Body of pancreas (tissue), 4 donors: ENCODE data around the gene GCH1. TPM values are rescaled to one million over a fixed set of nuclear protein-coding genes. Genes with fewer than 3 reads are reported as not detected.
A peak's percentile ranks its signal among the peaks of the same experiment; 100 is the strongest.

Experiments used
- ATAC-seq: fragments of 150-250 bp; one replicate; pipeline ENCODE4 v1.9.1; 2016
- DNase-seq, 4 donors: peaks; one replicate each; pipeline ENCODE4 v3.0.0-alpha.2; 2019
- H3K27ac ChIP-seq, 4 donors: fragments of 200-600 bp; sonication (generic); 1 replicate in 3 of 4; 2 replicates in 1 of 4; pipeline versions ENCODE4 v1.5.1 to v1.6.1; 2016 to 2019; ENCODE audit warnings: mild to moderate bottlenecking in 1 of 4, mixed read lengths in 1 of 4, moderate library complexity in 1 of 4
- H3K27me3 ChIP-seq, 2 donors: fragments of 200-600 bp; sonication (generic); one replicate each; pipeline ENCODE4 v1.6.0; 2016; ENCODE audit warnings: mild to moderate bottlenecking in 1 of 2
- H3K36me3 ChIP-seq, 2 donors: fragments of 200-600 bp; sonication (generic); replicated peaks in 1 of 2; 2 replicates each; pipeline ENCODE4 v1.5.1; 2016; ENCODE audit warnings: low read depth in 2 of 2; ENCODE audit not compliant: insufficient read depth in 1 of 2
- H3K4me1 ChIP-seq: fragments of 200-600 bp; sonication (generic); one replicate; pipeline ENCODE4 v1.6.0; 2016
- H3K4me3 ChIP-seq, 2 donors: fragments of 200-600 bp; sonication (generic); 1 replicate in 1 of 2; 2 replicates in 1 of 2; pipeline ENCODE4 v1.5.1; 2016 to 2019
- H3K9me3 ChIP-seq, 3 donors: fragments of 200-600 bp; sonication (generic); 1 replicate in 2 of 3; 2 replicates in 1 of 3; pipeline ENCODE4 v1.5.1; 2016
- POLR2A ChIP-seq, 3 donors: fragments of 450-650 bp; IDR thresholded peaks; one replicate each; pipeline ENCODE4 v1.6.1; 2016; ENCODE audit warnings: antibody characterized with exemption in 3 of 3, mild to moderate bottlenecking in 2 of 3
- WGBS, 2 donors: methylation state at CpG; one replicate each; pipeline ENCODE4 v1.1.5; 2017; 5-methylcytosine and 5-hydroxymethylcytosine counted together
- intact Hi-C: fragments of 100-400 bp; cut with DNase I; formaldehyde crosslinking; loops from one replicate; pipeline ENCODE4 v1.15.1; 2023
- total RNA-seq, 2 donors: library from RNA; depleted of rRNA; stranded (reverse); fragments of >200 nt; gene quantifications; one replicate each; pipeline ENCODE4 v1.1.0, GENCODE V29; 2016
- TF ChIP-seq, protein P1 (sequence below), 7 experiments: fragments of 450-650 bp in 4 of 7; fragments of 200-600 bp in 3 of 7; sonication (generic) in 3 of 7; IDR thresholded peaks; one replicate each; pipeline ENCODE4 v1.5.1; 2016 to 2019; ENCODE audit warnings: antibody characterized with exemption in 7 of 7

Gene GCH1
- total RNA-seq, 2 donors from 2014 or later = 6.0 to 11.9 TPM

GRCh38 chr14:54816450-54816849 lies 86.2 kb downstream of the GCH1 start:
- 76 to 92% methylated on average over 1 of the region's 1 CpG for WGBS, 2 donors
- ATAC-seq = no peak
- DNase-seq = no peak
- Histone ChIP-seq H3K36me3 (no peaks in the 10 kb centered on the region), H3K4me1 (no peaks in the 10 kb centered on the region), H3K27me3 (no peaks in the 10 kb centered on the region), H3K27ac (no peak overlapping the region), H3K9me3 (no peaks in the 10 kb centered on the region), H3K4me3 (no peak overlapping the region)
- no peak for TF ChIP-seq POLR2A (IDR thresholded peaks at IDR 0.05)
- TF ChIP-seq, protein P1, sequence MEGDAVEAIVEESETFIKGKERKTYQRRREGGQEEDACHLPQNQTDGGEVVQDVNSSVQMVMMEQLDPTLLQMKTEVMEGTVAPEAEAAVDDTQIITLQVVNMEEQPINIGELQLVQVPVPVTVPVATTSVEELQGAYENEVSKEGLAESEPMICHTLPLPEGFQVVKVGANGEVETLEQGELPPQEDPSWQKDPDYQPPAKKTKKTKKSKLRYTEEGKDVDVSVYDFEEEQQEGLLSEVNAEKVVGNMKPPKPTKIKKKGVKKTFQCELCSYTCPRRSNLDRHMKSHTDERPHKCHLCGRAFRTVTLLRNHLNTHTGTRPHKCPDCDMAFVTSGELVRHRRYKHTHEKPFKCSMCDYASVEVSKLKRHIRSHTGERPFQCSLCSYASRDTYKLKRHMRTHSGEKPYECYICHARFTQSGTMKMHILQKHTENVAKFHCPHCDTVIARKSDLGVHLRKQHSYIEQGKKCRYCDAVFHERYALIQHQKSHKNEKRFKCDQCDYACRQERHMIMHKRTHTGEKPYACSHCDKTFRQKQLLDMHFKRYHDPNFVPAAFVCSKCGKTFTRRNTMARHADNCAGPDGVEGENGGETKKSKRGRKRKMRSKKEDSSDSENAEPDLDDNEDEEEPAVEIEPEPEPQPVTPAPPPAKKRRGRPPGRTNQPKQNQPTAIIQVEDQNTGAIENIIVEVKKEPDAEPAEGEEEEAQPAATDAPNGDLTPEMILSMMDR (IDR thresholded peaks at IDR 0.05) = no peak
- intact Hi-C loops = no loop called here

DNA sequence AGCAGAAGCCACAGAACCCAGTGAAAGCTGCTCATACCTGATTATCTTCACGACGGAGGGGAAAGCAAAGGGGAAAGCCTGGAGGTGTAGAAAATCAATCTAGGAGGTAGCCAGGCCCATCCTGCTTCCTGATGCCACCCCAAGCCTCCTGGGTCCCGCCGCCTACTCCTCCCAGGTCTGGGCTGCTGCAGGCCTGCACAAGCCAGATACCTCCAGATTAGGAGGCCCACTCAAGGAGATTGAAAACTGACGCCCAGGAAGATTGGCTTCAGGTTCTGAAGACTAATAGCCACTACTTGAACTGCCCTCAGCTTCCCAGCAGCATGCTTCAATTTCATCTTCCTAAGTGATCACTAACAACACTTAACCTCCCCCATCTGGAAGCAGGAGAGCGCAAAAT lies 87.1 kb downstream of the GCH1 start:
- Histone ChIP-seq H3K27ac (peak overlapping the region in 2 of 4 donors; percentile 39 to 59), H3K9me3 (no peaks in the 10 kb centered on the region), H3K4me3 (no peak overlapping the region), H3K4me1 (no peaks in the 10 kb centered on the region), H3K27me3 (no peaks in the 10 kb centered on the region), H3K36me3 (no peaks in the 10 kb centered on the region)
- intact Hi-C loops = no loop called here
- DNase-seq (no peak), ATAC-seq (no peak)
- TF ChIP-seq, protein P1 (IDR thresholded peaks at IDR 0.05) = no peak
- TF ChIP-seq POLR2A (IDR thresholded peaks at IDR 0.05) = no peak
- 79 to 80% methylated on average over 6 of the region's 6 CpGs for WGBS, 2 donors

DNA sequence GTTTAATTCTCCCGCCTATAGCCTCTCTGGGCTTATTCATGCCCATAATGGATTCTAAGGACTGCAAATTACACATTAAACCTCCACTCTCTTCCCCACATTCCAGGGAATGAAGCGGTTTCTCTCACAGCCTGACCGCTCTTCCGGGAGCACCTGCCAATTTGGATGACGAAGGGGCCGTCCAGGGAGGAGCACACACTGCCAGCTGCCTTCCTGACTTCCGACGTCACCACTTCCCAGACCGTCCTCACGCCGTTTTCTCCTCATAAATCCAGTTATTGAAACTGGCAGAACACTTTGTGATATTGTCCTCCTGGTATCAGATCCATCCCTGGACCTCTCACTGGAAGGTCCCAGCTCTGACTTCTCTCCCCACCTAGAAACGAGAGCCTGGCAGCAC lies 87.6 kb downstream of the GCH1 start:
- ATAC-seq = peak; percentile 88
- peak overlapping the region; percentile 4 to 59 (median 24) for H3K27ac ChIP-seq
- WGBS, 2 donors = 45 to 53% methylated on average over 12 of the region's 12 CpGs
- H3K4me3 ChIP-seq = no peak overlapping the region
- no peaks in the 10 kb centered on the region for H3K36me3 ChIP-seq
- DNase-seq = peak; percentile 39 to 58 (median 48)
- intact Hi-C loops = no loop called here
- H3K27me3 ChIP-seq = no peaks in the 10 kb centered on the region
- TF ChIP-seq POLR2A (IDR thresholded peaks at IDR 0.05) = peak in 2 of 3 donors; percentile 26 to 46
- TF ChIP-seq, protein P1 (IDR thresholded peaks at IDR 0.05) = no peak
- no peaks in the 10 kb centered on the region for H3K9me3 ChIP-seq
- no peaks in the 10 kb centered on the region for H3K4me1 ChIP-seq

- Histone ChIP-seq H3K27me3 (no peaks in the 10 kb centered on the region), H3K27ac (no peak overlapping the region), H3K9me3 (no peaks in the 10 kb centered on the region), H3K4me3 (no peak overlapping the region), H3K4me1 (no peaks in the 10 kb centered on the region), H3K36me3 (no peaks in the 10 kb centered on the region)
- DNase-seq = no peak
- 54 to 58% methylated on average over 5 of the region's 5 CpGs for WGBS, 2 donors
- ATAC-seq = no peak
- TF ChIP-seq, protein P1 (IDR thresholded peaks at IDR 0.05) = no peak
- TF ChIP-seq POLR2A (IDR thresholded peaks at IDR 0.05) = no peak
- intact Hi-C loops = no loop called here
These were observed 88.5 kb downstream of the GCH1 start for GRCh38 chr14:54814076-54814475.

DNA sequence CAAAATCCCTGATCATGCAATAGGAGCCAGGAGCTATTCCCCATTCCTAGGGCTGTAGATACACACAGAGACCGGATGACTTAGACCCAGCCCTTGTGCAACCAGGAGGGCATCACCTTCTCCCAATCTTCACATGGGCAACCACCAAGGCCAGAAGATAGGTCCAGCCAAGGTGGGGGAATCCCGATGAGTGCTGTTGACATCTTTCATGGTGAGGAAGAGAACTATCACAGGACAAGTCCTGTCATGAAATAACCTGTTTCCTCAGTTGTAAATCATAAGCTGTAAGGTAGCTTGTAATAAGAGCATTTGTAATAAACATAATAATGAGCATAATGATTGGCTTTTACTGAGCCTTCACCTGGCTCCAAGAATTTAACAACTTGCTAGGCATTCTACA lies 89.5 kb downstream of the GCH1 start:
- no peak for DNase-seq
- H3K27me3 ChIP-seq = no peaks in the 10 kb centered on the region

More for the DNA sequence above, 89.5 kb downstream of the GCH1 start:
- H3K4me1 ChIP-seq = no peaks in the 10 kb centered on the region
- H3K9me3 ChIP-seq = no peaks in the 10 kb centered on the region
- intact Hi-C loops = no loop called here
- TF ChIP-seq, protein P1 (IDR thresholded peaks at IDR 0.05) = no peak
- no peak for TF ChIP-seq POLR2A (IDR thresholded peaks at IDR 0.05)
- H3K4me3 ChIP-seq = no peak overlapping the region
- 64 to 74% methylated on average over 2 of the region's 2 CpGs for WGBS, 2 donors
- no peaks in the 10 kb centered on the region for H3K36me3 ChIP-seq
- no peak overlapping the region for H3K27ac ChIP-seq
- no peak for ATAC-seq
